KG1 (cell line): Measurements from ENCODE around the gene PLD3.
A peak's percentile ranks its signal among the peaks of the same experiment; 100 is the strongest.
"Not testable (repeated sequence)": the region's sequence is repeated elsewhere in the genome, so short reads cannot be mapped to it uniquely, and the experiment has no call there.

Experiments
- DNase-seq: peaks from one replicate; lab custom pipeline; 2025; lab: John Stamatoyannopoulos, UW

Gene PLD3

DNA sequence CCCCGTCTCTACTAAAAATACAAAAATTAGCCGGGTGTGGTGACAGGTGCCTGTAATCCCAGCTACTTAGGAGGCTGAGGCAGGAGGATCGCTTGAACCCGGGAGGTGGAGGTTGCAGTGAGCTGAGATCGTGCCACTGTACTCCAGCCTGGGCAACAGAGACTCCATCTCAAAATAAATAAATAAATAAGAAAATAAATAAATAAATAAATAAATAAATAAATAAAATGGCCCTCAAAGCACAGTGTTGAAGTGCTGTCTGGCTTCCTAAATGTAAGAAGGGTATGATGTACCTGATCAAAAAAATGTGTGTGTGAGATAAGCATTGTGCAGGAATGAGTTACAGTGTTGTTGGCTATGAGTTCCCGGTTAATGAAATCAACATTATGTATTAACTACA, 15.4 kb upstream of the PLD3 start:
- DNase-seq = not testable (repeated sequence)

DNA sequence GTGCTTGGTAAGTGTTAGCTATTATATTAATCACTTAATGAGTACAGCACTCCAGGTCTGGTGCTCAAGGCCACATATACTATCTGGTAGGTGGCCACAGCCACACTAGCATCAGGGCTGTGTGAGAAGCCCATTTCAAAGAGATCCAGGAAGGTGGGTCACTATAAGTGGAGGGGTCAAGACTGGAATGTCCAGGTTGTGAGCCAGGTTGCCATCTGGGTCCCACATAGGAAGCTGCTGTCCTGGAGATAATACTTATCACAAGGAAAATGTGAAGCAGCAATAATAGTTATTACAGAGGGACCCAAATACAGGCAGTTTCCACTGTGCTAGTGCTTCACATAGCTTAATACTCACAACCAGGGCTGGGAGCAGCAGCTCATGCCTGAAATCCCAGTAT, 13.4 kb upstream of the PLD3 start:
- no peak for DNase-seq

DNA sequence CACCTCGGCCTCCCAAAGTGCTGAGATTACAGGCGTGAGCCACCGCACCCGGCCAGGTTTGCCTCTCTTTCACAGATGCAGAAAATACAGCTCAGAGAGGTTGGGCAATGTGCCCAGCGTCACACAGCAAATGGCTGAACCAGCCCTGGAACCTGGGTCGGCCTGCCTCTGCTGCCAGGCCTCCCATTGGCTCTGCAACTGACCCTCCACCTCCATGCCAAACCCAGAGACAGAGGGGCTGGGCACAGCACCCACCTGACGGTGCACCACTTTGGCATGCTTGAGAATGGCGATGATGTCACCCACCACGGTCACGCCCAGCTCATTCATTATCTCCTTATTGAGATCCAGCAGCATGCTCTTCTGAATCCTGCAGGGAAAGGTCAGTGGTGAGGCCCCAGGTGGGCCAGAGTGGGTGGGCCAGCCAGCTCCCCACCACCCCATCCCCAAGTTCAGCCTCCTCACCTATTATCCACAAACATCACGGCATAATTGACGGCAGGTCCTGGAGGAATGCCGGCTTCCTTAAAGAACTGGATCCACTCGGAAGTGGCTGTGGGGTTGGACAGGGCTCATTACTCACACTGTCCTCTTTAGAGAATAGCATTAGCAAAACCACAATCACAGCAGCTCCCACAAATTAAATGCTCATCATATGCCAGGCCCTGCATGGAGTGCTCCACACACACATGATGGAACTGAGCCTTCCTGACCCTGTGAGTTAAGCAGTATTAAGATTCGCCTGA, 12.5 kb upstream of the PLD3 start:
- no peak for DNase-seq

DNA sequence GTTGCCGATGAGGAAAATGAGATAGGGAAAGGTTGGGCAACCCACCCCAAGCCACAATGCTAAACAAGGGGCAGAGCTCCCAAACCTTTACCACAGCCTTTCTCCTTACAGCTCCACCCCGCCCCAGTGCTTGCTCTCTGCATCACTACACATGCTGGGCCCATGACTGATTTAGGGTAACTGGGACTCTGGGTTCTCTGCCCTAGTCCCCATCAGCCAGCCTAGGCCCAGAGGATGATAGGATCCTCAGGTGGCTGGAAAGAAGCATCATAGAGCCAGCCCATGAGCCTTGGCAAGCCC, 11.9 kb upstream of the PLD3 start:
- DNase-seq = no peak

DNA sequence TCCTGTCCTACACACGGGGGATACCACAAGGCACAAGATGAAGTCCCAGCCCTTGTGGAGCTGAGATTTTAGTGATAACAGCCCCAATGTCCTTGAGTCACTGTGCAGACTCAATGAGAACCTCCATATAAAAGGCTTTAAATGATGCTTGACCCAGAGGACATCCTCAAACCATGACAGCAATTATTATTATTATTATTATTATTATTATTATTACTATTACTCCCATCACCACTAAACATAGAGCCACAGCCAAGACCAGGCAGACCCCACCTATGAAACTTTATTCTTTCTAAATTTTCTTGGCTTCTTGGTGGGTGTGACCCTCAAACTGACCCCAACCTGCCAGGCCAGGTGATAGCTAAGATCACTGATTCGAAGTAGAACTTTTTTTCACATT, 11.4 kb upstream of the PLD3 start:
- no peak for DNase-seq

DNA sequence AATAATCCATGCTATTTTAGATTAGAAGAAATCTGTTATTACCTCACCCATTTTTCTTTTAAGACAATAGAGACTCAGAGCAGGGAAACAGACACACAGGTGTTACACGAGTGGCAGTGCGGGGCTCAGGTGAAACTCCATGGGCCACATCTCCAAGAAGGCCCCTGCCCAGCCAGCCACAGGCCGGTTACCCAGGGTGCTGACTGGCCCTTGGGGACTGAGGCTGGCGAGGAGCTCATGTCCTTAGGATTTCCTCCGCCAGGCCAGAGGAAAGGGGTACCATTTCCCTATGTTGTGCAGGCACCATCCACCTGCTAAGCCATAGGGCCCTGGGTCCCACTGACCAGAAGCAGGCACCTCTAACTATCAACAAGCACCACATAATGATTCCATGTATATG, 10.9 kb upstream of the PLD3 start:
- DNase-seq = no peak

DNA sequence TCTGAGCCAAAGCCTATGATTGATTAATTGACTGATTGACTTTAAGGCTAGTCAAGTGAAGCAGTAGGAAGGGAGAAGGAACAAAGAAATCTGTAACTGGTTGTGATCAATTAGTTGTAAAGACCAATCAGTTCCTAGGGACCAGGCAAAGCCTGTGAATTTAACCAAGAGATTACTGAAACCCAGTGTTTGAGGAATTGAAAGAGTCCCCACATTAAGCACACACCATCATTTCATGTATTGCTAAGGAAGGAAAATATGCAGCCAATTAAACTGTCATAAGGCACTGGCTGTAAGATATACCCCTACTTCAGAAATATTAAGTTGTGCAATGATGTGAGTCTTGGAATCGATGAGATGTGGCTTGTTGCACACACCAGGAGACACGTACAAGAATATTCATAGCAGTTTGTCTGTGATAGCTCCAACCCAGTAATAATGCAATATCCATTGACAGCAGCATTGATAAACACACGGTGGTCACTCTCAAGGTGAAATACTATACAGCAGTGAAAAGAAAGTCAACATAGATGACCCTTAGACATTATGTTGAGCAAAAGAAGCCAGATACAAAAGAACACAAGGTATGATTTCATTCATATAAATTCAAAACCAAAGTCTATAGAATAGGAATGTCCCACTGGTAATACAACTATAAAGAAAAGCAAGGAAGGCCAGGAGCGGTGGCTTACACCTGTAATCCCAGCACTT, 9.3 kb upstream of the PLD3 start:
- DNase-seq = no peak

DNA sequence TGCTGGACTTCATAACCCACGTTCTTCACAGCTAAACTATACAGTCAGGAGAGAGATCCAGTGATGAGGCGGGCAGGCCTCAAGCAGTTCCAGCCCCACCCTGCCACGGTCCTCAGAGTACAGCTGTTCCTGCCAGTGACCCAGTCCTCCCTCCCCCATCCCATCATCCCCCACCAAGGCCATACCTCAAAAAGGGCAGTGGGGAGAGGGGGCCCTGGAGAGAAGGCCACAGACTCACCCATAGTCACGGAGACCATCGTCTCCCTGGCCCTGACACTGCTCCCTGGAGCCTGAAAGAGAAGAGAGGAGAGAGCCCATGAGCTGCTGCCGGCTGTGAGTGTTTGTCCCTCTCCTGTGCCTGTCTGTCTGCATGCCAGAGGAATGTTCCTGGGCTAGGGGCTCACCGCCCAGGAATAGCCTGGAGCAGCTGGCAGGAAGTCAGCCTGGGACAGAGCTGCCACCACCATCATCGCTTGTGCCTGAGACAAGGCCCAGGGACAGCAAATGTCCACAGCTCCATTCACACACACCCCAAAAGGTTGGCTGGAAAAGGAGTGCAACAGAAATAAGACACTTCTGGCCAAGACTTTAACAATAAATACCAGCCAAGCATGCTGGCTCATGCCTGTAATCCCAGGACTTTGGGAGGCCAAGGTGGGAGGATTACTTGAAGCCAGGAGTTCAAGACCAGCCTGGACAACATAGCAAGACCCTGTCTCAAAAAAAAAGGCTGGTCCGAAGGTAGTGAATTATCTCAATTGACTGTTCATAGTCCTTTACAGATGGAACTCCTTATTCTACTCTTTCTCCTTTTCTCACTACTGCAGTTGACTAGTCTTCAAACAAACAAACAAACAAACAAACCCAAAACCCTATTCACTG, 6.7 kb upstream of the PLD3 start:
- no peak for DNase-seq

DNA sequence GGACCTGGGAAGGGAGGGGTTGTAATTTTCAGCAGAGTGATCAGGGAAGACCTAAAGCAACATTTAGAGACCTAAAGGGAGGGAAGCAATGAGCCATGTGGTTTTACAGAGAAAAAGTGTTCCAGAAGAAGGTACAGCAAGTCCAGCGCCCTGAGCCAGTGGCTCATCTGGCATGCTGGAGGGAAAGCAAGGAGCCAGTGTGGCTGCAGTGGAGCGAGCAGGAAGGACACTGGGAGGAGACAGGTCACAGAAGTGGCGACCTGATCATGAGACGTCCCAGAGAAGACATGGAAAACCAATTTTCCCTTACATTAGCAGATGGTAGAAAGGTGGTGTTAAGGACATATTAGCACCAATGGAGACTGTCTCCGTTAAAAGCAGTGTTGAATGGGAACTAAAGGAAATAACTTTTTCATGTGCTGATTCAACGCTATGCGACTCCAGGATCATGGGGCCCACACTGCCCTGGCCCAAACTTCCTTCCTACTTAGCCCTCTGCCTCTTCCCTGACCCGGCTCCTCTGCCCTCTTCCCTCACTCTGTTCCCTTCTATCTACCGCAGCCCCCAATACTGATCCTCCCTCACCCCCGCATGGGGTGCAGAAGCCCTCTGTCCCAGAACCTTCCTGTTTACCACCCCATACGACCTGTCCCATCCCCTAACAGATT, 5.7 kb upstream of the PLD3 start:
- DNase-seq = no peak

DNA sequence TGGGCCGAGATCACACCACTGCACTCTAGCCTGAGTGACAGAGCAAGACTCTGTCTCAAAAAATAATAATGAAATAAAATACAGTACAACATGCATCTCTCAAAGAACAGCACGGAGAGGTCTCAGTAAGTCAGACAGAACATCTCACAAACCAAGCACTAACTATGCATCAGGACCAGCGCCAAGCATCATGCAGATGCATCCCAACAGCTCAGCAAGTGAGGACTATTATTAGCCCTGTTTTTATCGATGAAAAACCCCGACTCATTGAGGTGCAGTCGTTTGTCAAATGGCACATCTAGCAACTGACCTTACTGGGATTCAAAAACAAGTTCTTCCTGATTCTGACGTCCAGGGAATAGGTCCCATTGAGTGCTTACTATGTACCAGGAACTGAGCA, 4.1 kb upstream of the PLD3 start:
- no peak for DNase-seq

DNA sequence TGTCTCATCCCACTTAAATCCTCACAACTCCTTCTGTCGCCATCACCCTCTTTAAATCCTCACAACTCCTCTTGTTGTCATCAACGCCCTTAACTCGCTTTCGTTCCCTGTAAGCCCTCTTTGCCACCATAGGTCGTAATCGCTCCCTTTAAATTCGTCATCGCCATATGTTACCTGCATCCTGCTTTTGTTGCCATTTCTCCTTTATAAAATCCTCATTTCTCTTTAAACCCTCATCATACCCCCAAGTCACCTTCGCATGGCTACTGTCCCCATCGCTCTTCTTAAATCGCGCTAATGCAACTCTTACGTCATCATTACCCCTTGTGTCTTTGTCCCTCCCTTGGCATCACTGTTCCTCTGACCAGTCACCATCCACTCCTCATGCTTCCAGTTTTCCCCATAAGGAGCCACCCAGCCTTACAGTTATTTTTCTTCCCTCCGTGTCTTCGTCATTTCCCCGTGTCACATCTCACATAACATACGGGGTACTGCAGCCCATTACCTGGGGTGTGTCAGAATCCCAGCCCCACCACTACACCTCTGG, 539 bp downstream of the PLD3 start:
- peak; percentile 5 for DNase-seq

DNA sequence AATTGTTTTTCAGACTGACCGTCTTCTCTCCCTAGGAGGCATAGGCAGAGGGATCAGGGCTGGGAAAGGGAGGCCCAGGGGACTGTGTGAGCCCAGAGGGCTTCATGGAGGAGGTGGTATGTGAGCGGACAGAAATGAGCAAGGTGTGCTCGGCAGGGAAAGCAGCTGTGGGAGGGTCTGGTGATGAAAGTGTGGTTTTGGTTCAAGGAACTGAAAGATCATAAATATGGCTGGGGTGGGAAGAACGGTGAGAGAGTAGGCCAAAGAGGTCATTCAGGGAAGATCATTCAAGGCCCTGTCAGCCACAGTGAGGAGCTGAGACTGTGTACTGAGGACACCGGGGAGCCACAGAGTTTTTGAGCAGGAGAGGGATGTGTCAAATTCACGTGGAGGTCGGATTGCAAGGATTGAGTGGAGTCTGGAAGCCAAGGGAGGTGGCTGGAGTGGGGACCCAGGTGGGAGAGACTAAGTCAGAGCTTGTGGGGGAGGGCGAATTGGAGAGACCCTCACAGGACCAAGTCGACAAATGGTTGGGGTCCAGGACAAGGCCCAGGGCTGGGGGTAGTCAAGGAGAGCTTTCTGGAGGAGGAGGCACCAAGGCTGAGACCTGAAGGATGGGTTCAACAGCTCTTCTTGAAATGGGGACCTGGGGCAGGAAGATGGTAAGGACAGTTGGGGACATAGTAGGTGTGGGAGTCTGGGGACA, 7.6 kb downstream of the PLD3 start:
- no peak for DNase-seq

DNA sequence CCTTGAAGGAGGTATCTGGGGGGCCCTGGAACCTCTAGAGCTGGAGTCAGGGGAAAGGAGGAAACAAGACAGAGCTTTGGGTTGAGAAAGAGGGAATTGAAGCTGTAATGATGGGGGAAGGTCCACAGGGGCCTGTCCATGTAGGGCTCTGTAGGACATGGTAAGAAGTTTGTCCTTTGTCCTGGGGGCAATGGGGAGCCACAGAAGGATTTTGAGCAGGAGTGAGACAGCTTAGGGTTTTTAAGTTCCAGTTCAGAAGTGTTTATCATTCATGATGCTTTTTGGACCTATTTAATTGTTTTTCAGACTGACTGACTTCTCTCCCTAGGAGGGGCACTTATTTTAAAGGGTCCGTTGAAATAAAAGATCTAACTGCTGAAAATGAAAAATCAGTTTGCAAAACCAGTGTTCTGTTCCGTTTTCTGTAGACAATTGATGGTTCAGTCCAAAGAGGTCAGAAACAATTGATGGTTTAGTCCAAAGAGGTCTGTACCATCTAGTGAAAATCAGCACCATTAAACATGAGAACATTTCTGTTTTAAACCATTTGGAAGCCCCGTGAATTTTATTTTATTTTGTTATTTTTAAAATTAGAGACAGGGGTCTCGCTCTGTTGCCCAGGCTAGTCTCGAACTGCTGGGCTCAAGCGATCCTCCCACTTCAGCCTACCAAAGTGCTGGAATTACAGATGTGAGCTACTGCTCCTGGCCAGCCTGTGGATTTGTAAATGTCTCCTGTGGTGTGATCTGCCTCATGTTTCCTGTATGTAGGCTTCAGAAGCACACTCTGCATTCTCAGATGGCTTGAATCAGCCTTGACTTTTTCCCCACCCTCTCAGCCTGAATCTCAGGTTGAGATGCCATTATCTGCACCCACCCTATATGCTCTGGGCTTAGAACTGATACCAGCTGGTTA, 8.4 kb downstream of the PLD3 start:
- no peak for DNase-seq

DNA sequence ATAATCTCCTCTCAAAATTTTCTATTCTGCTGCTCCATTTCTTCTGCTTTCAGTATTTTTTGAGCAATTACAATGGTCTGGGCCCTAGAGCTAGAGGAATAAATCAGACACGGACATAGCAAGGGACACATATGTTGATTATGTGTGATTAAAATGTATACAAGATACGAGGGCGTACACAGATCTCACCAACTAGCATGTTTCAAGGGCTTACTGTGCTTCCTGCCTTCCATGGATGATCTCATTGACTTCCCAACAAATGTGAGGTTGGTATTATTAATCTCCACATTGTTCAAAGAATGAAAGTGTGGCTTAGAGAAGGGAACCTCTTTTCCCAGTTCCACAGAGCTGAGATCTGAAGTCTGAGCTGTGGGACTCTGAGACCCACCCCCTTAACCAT, 9.1 kb downstream of the PLD3 start:
- no peak for DNase-seq

DNA sequence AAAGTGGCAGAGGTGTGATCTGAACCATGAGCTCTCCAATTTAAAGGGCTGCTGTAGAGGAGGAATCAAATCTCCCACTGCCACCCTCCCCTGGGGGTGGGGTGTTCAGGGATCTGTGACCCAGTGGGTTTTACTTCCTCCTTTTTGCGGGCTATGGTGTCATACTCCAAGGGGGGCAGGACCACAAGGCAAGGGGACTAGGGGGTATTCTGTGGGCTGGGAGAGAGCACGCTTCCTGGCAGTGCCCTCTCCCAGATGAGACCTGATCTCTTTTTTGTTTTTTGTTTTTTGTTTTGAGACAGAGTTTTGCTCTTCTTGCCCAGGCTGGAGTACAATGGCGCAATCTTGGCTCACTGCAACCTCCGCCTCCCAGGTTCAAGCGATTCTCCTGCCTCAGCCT, 10.3 kb downstream of the PLD3 start:
- DNase-seq = peak; percentile 10

DNA sequence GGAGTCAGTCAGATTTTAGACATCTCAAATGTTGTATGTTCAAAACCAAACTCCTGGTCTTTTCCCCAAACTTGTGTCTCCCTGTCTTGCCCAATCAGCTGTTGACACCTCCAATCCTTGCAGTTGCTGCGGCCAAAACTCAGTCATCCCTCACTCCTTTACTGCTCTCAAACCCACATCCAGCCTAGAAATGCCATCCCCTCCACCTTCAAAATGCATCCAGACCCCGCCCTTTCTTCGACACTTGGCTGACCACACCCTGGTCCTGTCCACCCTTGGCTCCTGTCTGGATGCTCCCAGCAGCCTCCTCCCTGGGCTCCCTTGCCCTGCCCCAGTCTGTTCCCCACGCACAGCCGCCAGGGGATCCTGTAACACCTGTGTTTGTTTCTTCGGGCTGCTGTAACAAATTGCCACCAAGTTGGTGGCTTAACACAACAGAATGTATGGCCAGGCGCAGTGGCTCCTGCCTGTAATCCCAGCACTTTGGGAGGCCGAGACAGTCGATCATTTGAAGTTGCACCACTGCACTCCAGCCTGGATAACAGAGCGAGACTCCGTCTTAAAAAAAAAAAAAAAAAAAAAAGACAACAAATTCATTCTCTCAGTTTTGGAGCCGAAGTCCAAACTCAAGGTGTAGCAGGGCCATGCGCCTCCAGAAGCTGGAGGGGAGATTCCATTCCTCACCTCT, 11.7 kb downstream of the PLD3 start:
- DNase-seq = no peak

DNA sequence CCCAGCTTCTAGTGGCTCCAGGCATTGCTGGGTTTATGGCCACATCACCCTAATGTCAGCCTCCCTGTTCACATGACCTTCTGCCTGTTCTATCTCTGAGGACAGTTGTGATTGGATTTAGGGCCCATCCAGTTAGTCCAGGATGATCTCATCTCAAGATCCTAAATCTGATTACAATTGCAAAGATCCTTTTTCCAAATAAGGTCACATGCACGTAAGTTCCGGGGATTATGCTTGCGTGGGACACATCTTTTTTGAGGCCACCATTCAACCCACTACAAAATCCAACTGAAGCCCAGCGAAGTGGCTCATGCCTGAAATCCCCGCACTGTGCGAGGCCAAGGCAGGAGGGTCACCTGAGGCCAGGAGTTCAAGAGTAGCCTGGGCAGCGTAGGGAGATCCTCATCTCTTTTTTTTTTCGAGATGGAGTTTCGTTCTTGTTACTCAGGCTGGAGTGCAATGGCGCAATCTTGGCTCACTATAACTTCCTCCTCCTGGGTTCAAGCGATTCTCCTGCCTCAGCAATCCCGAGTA, 12.3 kb downstream of the PLD3 start:
- no peak for DNase-seq

DNA sequence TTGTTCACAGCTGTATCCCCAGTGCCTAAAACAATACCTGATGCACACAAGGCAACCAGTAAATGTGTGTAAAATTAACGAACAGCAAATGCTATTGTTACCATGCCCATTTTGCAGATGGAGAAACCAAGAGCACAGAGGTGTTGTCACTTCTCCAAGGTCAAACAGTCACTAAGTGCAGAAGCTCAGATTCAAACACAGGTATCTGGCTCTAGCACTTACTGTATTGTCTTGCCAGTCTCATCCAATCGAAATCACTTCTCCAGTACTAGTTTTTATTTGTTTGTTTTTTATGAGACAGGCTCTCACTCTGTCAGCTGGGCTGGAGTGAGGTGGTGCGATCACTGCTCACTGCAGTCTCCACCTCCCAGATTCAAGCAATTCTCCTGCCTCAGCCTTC, 13.7 kb downstream of the PLD3 start:
- no peak for DNase-seq

DNA sequence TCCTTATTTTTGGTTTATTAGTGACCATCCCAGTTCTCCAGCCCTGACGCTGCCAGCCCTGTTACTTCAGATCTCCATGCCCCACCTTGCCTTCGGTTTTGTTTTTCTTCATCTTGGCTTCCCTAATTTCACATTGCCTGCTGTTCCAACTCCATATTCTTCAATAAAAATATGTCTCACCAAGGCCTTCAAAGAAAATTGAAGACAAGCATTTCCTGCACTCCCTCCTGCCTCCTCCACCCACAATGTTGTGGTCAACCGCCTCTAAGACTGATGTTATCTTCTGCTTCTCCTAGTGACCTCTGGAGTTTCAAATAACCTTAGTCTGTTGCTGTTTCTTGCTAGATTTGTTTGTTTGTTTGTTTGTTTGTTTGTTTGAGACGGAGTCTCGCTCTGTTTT, 14.6 kb downstream of the PLD3 start:
- DNase-seq = peak; percentile 12

DNA sequence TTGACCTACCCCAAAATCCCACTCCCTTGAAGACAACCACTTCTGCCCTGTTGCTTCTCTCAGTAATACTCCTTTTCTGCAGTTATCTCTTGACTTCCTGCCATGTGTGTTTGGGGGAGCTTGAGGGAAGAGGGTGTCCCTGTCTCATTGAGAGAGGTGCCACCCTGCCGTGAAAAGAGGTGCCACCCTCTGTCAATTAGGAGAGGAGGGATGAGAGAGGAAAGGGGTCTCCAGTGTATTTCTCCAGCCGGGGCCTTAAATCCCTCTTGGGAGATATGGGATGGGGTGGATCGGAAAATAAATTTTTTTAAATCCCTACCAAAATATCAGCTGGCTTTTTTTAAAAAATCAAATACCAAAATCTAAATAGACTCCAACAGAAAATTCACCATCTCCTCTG, 16.5 kb downstream of the PLD3 start:
- no peak for DNase-seq
